Endothelial cell of umbilical vein (primary cell): ENCODE data around the gene MUC2.

Experiments
- EZH2 ChIP-seq: IDR thresholded peaks from 2 replicates; pipeline ENCODE4 v1.6.1; 2012; ENCODE audit warnings: borderline replicate concordance, low read depth, mild to moderate bottlenecking, moderate library complexity, low read length, inconsistent platforms; ENCODE audit not compliant: severe bottlenecking
- FOS ChIP-seq: IDR thresholded peaks from 2 replicates; pipeline ENCODE4 v1.6.1; 2011; ENCODE audit warnings: mild to moderate bottlenecking, low read length, moderate library complexity, borderline replicate concordance; ENCODE audit not compliant: insufficient read depth
- POLR2A ChIP-seq: IDR thresholded peaks from 2 replicates; pipeline ENCODE4 v1.6.1; 2012; ENCODE audit warnings: low read depth, mild to moderate bottlenecking, control low read depth, low read length
- TF ChIP-seq, protein P1 (sequence below), 2 donors: IDR thresholded peaks; 1 replicate in 1 of 2; 2 replicates in 1 of 2; pipeline ENCODE4 v1.5.1; 2011; ENCODE audit warnings: low read length in 2 of 2, mild to moderate bottlenecking in 2 of 2, moderate library complexity in 2 of 2, control low read depth in 1 of 2, inconsistent platforms in 1 of 2, low read depth in 1 of 2; ENCODE audit not compliant: insufficient read depth in 1 of 2; ENCODE audit errors: extremely low read depth in 1 of 2
- TF ChIP-seq, protein P2 (sequence below): IDR thresholded peaks from 2 replicates; pipeline ENCODE4 v1.6.1; 2011; ENCODE audit not compliant: insufficient read depth, insufficient read length

DNA sequence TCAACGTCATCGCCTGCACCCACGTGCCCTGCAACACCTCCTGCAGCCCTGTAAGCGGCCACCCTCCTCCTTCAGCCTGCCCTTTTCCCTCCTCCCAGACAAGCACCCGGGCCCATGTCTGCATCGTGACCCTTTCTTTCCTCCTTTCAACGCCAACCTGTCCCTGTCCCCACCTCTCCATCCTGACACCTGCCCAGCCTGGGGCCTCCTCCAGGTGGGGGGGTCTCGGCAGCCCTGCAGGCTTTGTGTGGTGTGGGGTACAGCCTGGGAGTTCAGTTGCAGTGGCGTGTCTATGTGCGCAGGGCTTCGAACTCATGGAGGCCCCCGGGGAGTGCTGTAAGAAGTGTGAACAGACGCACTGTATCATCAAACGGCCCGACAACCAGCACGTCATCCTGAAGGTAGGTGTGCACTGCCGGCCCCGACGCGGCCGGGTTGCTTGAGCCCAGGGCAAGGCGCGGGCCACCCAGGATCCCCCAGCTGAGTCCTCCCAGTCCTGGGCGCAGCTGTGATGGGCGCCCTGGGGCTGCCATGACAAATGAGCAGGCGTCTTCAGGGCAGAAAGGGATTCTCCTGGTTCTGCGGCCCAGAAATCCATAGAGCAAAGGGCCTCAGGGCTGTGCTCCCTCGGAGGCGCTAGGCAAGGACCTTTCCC, 33.7 kb downstream of the MUC2 start:
- TF ChIP-seq, protein P1, sequence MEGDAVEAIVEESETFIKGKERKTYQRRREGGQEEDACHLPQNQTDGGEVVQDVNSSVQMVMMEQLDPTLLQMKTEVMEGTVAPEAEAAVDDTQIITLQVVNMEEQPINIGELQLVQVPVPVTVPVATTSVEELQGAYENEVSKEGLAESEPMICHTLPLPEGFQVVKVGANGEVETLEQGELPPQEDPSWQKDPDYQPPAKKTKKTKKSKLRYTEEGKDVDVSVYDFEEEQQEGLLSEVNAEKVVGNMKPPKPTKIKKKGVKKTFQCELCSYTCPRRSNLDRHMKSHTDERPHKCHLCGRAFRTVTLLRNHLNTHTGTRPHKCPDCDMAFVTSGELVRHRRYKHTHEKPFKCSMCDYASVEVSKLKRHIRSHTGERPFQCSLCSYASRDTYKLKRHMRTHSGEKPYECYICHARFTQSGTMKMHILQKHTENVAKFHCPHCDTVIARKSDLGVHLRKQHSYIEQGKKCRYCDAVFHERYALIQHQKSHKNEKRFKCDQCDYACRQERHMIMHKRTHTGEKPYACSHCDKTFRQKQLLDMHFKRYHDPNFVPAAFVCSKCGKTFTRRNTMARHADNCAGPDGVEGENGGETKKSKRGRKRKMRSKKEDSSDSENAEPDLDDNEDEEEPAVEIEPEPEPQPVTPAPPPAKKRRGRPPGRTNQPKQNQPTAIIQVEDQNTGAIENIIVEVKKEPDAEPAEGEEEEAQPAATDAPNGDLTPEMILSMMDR (IDR thresholded peaks at IDR 0.05; ENCODE audit: extremely low read depth in 1 of 2, insufficient read depth in 1 of 2, low read depth in 1 of 2, low read length in 2 of 2): no peak
- TF ChIP-seq FOS: no peak
- TF ChIP-seq EZH2: no peak
- TF ChIP-seq POLR2A: no peak
- TF ChIP-seq, protein P2, sequence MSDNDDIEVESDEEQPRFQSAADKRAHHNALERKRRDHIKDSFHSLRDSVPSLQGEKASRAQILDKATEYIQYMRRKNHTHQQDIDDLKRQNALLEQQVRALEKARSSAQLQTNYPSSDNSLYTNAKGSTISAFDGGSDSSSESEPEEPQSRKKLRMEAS: no peak
